PFSK-1 (cell line): Measurements from ENCODE around the gene KISS1R.

Experiments
- POLR2AphosphoS5 ChIP-seq: IDR thresholded peaks from 2 replicates; pipeline ENCODE4 v1.6.1; 2012; ENCODE audit warnings: low read depth, mild to moderate bottlenecking, control low read depth, low read length, moderate library complexity
- REST ChIP-seq, 2 experiments: IDR thresholded peaks; 2 replicates each; pipeline versions ENCODE4 v1.6.1 to v1.8.0; 2011 to 2012; ENCODE audit warnings: low read depth in 2 of 2, low read length in 2 of 2, control low read depth in 1 of 2, inconsistent platforms in 1 of 2, mild to moderate bottlenecking in 1 of 2, moderate library complexity in 1 of 2; ENCODE audit not compliant: insufficient read depth in 1 of 2
- SIN3A ChIP-seq: IDR thresholded peaks from 2 replicates; pipeline ENCODE4 v1.6.1; 2012; ENCODE audit warnings: mild to moderate bottlenecking, low read length, moderate library complexity, borderline replicate concordance; ENCODE audit not compliant: insufficient read depth
- TAF1 ChIP-seq: IDR thresholded peaks from 2 replicates; pipeline ENCODE4 v1.6.1; 2012; ENCODE audit warnings: low read length, control low read depth, borderline replicate concordance; ENCODE audit not compliant: insufficient read depth

GRCh38 chr19:883661-884211 is 33.4 kb upstream of the KISS1R start:
- TF ChIP-seq POLR2AphosphoS5: no peak
- TF ChIP-seq TAF1: no peak
- no peak for TF ChIP-seq SIN3A
- no peak for TF ChIP-seq REST (IDR thresholded peaks at IDR 0.05; ENCODE audit: insufficient read depth in 1 of 2, low read depth in 2 of 2, low read length in 2 of 2)
